Measurements from ENCODE around the gene DUSP22.
A peak's percentile ranks its signal among the peaks of the same experiment; 100 is the strongest.
"Not testable (repeated sequence)": the region's sequence is repeated elsewhere in the genome, so short reads cannot be mapped to it uniquely, and the experiment has no call there.

DUSP22 gene, protein sequence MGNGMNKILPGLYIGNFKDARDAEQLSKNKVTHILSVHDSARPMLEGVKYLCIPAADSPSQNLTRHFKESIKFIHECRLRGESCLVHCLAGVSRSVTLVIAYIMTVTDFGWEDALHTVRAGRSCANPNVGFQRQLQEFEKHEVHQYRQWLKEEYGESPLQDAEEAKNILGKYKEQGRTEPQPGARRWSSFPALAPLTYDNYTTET

GRCh38 chr6:291697-292505 lies at the start of gene DUSP22:
TSS of gene DUSP22 (plus strand) at chr6:292487. CDS start at chr6:292540, 53 bp downstream.
- peak; percentile 87 for DNase-seq (ENCODE audit: low spot score)

GRCh38 chr6:246352-246751 lies 45.9 kb upstream of the DUSP22 start:
- DNase-seq (ENCODE audit: low spot score) = no peak

- DNase-seq (ENCODE audit: low spot score) = no peak
Measured at GRCh38 chr6:247351-247750, 44.9 kb upstream of the DUSP22 start.

- DNase-seq (ENCODE audit: low spot score) = not testable (repeated sequence)
Measured at GRCh38 chr6:248046-248445, 44.2 kb upstream of the DUSP22 start.

DNA sequence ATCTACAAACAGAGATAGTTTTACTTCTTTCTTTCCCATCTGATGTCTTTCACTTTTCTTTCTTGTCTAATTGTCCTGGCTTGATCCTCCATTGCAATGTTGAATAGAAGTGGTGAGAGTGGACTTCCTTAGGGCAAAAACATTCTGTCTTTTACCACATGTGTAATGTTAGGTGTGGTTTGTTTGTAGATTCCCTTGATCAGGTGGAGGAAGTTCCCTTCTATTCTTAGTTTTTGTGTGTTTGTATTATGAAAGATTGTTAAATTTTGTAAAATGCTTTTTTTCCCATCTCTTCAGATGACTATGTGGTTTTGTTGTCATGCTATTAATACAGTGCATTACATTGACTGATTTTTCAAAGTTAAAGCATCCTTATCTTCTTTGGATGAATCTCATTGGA lies 41.6 kb upstream of the DUSP22 start:
- DNase-seq (ENCODE audit: low spot score) = no peak

- no peak for DNase-seq (ENCODE audit: low spot score)
Measured at GRCh38 chr6:251920-252319, 40.4 kb upstream of the DUSP22 start.

GRCh38 chr6:252775-253535 lies 39.3 kb upstream of the DUSP22 start:
- no peak for DNase-seq (ENCODE audit: low spot score)

DNA sequence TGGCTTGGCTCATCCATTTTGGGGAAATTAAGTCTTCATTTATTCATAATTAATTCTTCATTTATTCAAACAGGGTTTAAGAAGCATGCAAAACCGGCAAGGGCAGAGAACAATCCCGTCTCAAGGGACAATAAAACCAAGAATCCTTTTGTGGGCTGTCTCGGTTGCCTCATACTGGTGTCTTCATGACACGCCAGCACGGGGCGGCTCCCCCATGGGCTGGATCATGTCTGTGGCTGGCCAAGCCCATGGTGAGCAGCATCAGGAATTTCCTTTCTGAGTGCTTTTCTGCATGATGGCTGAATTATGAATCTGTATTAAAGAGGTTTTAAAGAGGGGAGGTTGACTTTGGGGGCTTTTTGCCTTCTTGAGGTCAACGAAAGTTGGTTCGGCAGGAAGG lies 38.3 kb upstream of the DUSP22 start:
- no peak for DNase-seq (ENCODE audit: low spot score)

DNA sequence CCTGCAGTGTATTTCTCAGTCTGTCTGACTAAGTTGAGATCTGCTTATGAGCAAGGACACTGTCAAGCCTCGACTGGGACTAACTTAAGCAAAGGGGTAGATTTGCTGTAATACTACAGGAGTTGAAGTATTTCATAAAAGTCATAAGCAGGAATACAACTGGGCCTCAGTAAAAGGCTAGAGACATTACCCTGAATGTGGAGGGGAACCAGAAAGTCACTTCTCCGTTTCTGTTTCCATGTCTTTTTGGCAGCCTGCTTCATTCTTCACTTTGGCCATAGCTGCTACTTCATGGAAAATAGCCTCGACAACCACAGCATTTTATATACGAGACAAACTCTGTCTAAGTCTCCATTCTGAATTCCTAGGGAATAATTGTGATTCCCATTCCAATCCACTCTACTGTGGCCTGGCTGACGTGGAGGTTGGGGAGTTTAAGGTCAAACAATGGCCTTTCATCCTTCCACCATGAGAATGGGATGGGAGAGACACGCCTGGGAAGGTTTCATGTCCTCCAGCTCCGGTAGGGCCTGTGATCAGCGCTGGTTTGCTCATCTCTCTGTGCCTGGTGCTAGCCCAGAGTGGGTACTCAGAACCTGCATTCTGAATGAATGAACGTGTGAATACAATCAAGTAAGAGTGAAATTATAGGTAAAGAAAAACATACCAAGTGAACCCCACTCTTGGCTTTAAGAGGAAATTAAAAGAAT lies 37.1 kb upstream of the DUSP22 start:
- no peak for DNase-seq (ENCODE audit: low spot score)

GRCh38 chr6:255751-256083 lies 36.6 kb upstream of the DUSP22 start:
- no peak for DNase-seq (ENCODE audit: low spot score)

DNA sequence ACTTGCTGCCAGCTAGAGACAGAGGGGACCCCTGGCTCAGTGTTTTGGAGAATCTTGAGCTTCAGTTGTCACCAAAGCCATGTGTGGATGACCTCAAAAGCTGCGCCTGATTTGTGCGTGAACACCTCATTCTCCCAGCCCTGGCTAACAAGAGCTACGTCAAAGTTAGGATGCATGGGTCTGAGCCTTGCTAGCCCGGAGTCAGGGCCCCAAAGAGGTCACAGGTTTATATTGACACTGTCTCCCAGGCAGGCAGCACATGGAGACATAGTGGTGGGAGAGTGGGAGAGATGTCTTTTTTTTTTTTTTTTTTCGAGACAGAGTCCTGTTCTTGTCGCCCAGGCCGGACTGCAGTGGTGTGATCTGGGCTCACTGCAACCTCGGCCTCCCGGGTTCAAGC lies 36.1 kb upstream of the DUSP22 start:
- DNase-seq (ENCODE audit: low spot score) = no peak

- no peak for DNase-seq (ENCODE audit: low spot score)
Measured at GRCh38 chr6:257031-257725, 35.1 kb upstream of the DUSP22 start.

DNA sequence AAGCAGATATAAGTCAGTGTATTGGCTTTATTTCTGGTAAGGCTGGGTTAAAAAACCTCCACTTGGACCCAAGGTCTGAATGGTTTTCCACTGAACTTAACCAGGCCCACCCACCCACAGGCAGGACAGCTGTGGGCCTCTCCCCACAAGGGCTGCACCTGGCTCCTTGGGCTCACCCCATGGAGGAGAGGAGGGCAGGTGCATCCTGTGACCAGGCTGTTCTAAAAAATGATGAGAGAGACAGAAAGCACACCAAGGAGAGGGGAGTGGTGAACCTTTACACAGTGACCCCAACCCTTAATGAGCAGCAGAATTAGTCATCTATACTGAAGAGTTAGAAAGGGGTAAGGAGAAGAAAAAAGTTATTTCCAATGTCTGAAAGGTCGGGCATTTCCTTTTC lies 34.5 kb upstream of the DUSP22 start:
- no peak for DNase-seq (ENCODE audit: low spot score)

GRCh38 chr6:259316-259715 lies 33.0 kb upstream of the DUSP22 start:
- DNase-seq (ENCODE audit: low spot score) = no peak

DNA sequence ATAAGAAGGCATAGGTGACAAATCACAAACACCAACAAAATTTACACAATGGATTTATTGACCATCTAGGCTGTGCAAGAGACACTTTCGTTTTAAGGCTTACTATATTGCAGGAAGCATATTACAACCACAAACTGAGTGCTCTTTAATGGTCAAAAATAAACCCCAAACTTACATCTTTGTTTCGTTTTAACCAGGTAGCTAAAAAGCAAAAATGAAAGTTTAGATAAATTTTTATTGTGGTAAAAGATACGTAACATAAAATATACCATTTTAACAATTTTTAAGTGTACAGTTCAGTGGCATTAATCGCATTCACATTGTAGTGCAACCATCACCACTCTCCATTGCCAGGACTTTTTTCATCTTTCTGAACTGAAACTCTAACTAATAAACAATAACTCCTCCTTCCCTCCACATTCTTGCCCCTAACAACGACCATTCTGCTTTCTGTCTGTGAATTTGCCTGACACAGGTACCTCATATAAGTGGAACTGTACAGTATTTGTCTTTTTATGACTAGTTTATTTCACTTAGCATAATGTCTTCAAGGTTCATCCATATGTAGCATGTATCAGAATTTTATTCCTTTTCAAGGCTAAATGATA lies 32.3 kb upstream of the DUSP22 start:
- no peak for DNase-seq (ENCODE audit: low spot score)

- no peak for DNase-seq (ENCODE audit: low spot score)
Measured at GRCh38 chr6:264626-265025, 27.7 kb upstream of the DUSP22 start.

DNA sequence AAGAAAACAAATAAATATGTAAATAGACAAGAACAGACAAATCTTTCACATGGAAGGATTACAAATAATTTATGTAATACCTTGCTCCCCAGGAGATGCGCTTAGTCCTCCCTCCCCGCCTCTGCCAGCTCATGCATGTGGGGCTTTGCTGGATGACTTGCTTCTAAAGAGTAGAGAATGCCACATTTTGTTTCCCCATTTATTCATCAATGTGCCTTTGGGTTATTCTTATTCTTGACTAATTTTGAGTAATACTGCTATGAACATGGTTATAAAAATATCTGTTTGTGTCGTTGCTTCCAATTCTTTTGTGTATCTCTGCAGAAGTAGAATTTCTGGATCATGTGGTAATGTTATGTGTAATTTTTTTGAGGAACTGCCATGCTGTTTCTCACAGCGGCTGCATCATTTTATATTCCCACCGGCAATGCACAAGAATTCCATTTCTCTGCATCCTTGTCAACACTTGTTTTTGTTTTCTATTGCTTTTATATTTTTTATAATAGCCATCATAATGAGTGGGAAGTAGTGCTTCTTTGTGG lies 23.8 kb upstream of the DUSP22 start:
- no peak for DNase-seq (ENCODE audit: low spot score)

DNA sequence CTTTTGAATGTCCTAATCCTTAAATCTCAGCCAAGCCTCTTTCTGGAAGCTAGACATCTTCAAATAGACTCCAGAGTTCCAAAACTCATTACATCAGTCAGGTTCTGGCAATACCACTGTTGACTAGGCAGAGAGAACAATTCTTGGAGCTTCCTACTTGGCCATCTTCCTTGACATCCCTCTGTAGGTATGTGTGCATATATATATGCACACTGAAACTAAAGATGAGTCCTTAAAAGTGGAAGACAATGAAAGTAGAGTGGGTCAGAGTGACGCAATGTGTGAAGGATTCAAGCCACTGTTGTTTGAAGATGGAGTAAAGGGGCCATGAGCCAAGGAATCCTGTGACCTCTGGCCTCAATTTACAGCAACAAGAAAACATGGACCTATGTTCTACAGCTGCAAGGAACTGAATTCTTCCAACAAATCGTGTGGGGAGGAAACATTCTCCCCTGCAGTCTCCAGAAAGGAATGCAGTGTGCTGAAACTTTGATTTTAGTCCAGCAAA lies 18.7 kb upstream of the DUSP22 start:
- no peak for DNase-seq (ENCODE audit: low spot score)

GRCh38 chr6:277746-278145 lies 14.5 kb upstream of the DUSP22 start:
- DNase-seq (ENCODE audit: low spot score) = no peak

GRCh38 chr6:278494-278893 lies 13.8 kb upstream of the DUSP22 start:
- DNase-seq (ENCODE audit: low spot score) = no peak

Measured in HuH-7 (cell line).